ENCODE measurements around the gene USB1. TPM values are rescaled to one million over a fixed set of nuclear protein-coding genes. Genes with fewer than 3 reads are reported as not detected.

The USB1 gene
- total RNA-seq, 1 experiment from 2014 or later, result 91.2 TPM

- no peak overlapping the region for H3K4me3 ChIP-seq (ENCODE audit: low read depth, low read length)
- no peaks in the 10 kb centered on the region; the same call in 1 of the 2 replicates for H3K27me3 ChIP-seq (replicated peaks; ENCODE audit: control insufficient read depth, insufficient read depth, low read length)
- BruUV-seq (replicated peaks), result no TSS peak
- H3K4me1 Mint-ChIP-seq (ENCODE audit: low read depth, unreplicated experiment), result no peaks in the 10 kb centered on the region
- H3K9me3 Mint-ChIP-seq (ENCODE audit: unreplicated experiment), result no peaks in the 10 kb centered on the region
- H3K36me3 Mint-ChIP-seq (ENCODE audit: insufficient read depth, unreplicated experiment), result no peaks in the 10 kb centered on the region
- CTCF ChIA-PET, result no interaction called here
- H3K4me1 ChIP-seq, result no peaks in the 10 kb centered on the region
- no peaks in the 10 kb centered on the region for H3K27me3 Mint-ChIP-seq (ENCODE audit: insufficient read depth, unreplicated experiment)
- no peaks in the 10 kb centered on the region for H3K9me3 ChIP-seq
- no peak for DNase-seq
- H3K36me3 ChIP-seq (ENCODE audit: control insufficient read depth, insufficient read depth, low read length), result no peaks in the 10 kb centered on the region
- no peak for TF ChIP-seq CTCF (IDR thresholded peaks at IDR 0.05; ENCODE audit: insufficient read depth in 1 of 2, low read depth in 1 of 2, low read length in 1 of 2, severe bottlenecking in 1 of 2, unreplicated experiment in 1 of 2)
- POLR2A ChIA-PET, result no interaction called here
- intact Hi-C loops (cut with micrococcal nuclease; ENCODE audit: unreplicated experiment), result no loop called here
- no peak overlapping the region for H3K4me3 Mint-ChIP-seq (ENCODE audit: unreplicated experiment)
- no peak overlapping the region for H3K27ac Mint-ChIP-seq (ENCODE audit: unreplicated experiment)
Observed at GRCh38 chr16:58062821-58063220, 61.6 kb downstream of the USB1 start.

- POLR2A ChIA-PET, result no interaction called here
- no peak overlapping the region for H3K4me3 Mint-ChIP-seq (ENCODE audit: unreplicated experiment)
- TF ChIP-seq CTCF (IDR thresholded peaks at IDR 0.05; ENCODE audit: insufficient read depth in 1 of 2, low read depth in 1 of 2, low read length in 1 of 2, severe bottlenecking in 1 of 2, unreplicated experiment in 1 of 2), result no peak
- no peak for DNase-seq
- H3K4me1 ChIP-seq, result no peaks in the 10 kb centered on the region
- H3K9me3 ChIP-seq, result no peaks in the 10 kb centered on the region
- intact Hi-C loops (cut with micrococcal nuclease; ENCODE audit: unreplicated experiment), result no loop called here
- no peaks in the 10 kb centered on the region for H3K9me3 Mint-ChIP-seq (ENCODE audit: unreplicated experiment)
- CTCF ChIA-PET, result no interaction called here
- no peaks in the 10 kb centered on the region for H3K27me3 Mint-ChIP-seq (ENCODE audit: insufficient read depth, unreplicated experiment)
- no TSS peak for BruUV-seq (replicated peaks)
- H3K4me3 ChIP-seq (ENCODE audit: low read depth, low read length), result no peak overlapping the region
- no peak overlapping the region for H3K27ac Mint-ChIP-seq (ENCODE audit: unreplicated experiment)
- H3K4me1 Mint-ChIP-seq (ENCODE audit: low read depth, unreplicated experiment), result no peaks in the 10 kb centered on the region
- no peaks in the 10 kb centered on the region for H3K36me3 ChIP-seq (ENCODE audit: control insufficient read depth, insufficient read depth, low read length)
- no peaks in the 10 kb centered on the region; the same call in 1 of the 2 replicates for H3K27me3 ChIP-seq (replicated peaks; ENCODE audit: control insufficient read depth, insufficient read depth, low read length)
- H3K36me3 Mint-ChIP-seq (ENCODE audit: insufficient read depth, unreplicated experiment), result no peaks in the 10 kb centered on the region
Observed at GRCh38 chr16:58063377-58064076, 62.3 kb downstream of the USB1 start.

GRCh38 chr16:58070585-58070984 lies 69.4 kb downstream of the USB1 start:
- ChIA-PET CTCF (no interaction called here), POLR2A (no interaction called here)
- peaks cover 3% of the 10 kb centered on the region; the same call in 1 of the 2 replicates for H3K9me3 ChIP-seq
- intact Hi-C loops (cut with micrococcal nuclease; ENCODE audit: unreplicated experiment), result no loop called here
- H3K27me3 Mint-ChIP-seq (ENCODE audit: insufficient read depth, unreplicated experiment), result no peaks in the 10 kb centered on the region
- DNase-seq, result no peak
- no peak overlapping the region for H3K4me3 ChIP-seq (ENCODE audit: low read depth, low read length)
- no peaks in the 10 kb centered on the region for H3K4me1 ChIP-seq
- H3K4me1 Mint-ChIP-seq (ENCODE audit: low read depth, unreplicated experiment), result no peaks in the 10 kb centered on the region
- H3K9me3 Mint-ChIP-seq (ENCODE audit: unreplicated experiment), result no peaks in the 10 kb centered on the region
- H3K4me3 Mint-ChIP-seq (ENCODE audit: unreplicated experiment), result no peak overlapping the region
- H3K36me3 ChIP-seq (ENCODE audit: control insufficient read depth, insufficient read depth, low read length), result no peaks in the 10 kb centered on the region
- no peak overlapping the region for H3K27ac Mint-ChIP-seq (ENCODE audit: unreplicated experiment)
- BruUV-seq (replicated peaks), result no TSS peak
- no peak for TF ChIP-seq CTCF (IDR thresholded peaks at IDR 0.05; ENCODE audit: insufficient read depth in 1 of 2, low read depth in 1 of 2, low read length in 1 of 2, severe bottlenecking in 1 of 2, unreplicated experiment in 1 of 2)
- no peaks in the 10 kb centered on the region for H3K27me3 ChIP-seq (replicated peaks; ENCODE audit: control insufficient read depth, insufficient read depth, low read length)
- no peaks in the 10 kb centered on the region for H3K36me3 Mint-ChIP-seq (ENCODE audit: insufficient read depth, unreplicated experiment)

Other genes starting within 250 kb of the USB1 start
- gene KIFC3, start 198.9 kb upstream of the USB1 start, total RNA-seq (2022), result 103 and 108 TPM in 2 replicates
- gene CNGB1, start 30.3 kb upstream of the USB1 start, total RNA-seq (2022), result not detected in 2 replicates
- 13.3 and 16.3 TPM in 2 replicates for gene ZNF319, start 735 bp upstream of the USB1 start, total RNA-seq (2022)
- 27.0 and 27.3 TPM in 2 replicates for gene MMP15, start 24.3 kb downstream of the USB1 start, total RNA-seq (2022)
- gene CFAP20, start 128.0 kb downstream of the USB1 start, total RNA-seq (2022), result 69.4 and 73.2 TPM in 2 replicates
- 165 and 181 TPM in 2 replicates for gene CSNK2A2, start 196.7 kb downstream of the USB1 start, total RNA-seq (2022)

Data from Caco-2 (cell line).